ENCODE data around the gene SCP2.

SCP2 gene

GRCh38 chr1:53067886-53068285, 140.8 kb downstream of the SCP2 start:
- no peak for DNase-seq (ENCODE audit: low spot score)

- no peak for DNase-seq (ENCODE audit: low spot score)
Observed at GRCh38 chr1:53068314-53069099, 141.4 kb downstream of the SCP2 start.

- DNase-seq (ENCODE audit: low spot score): no peak
Observed at GRCh38 chr1:53069265-53069662, 142.2 kb downstream of the SCP2 start.

- DNase-seq (ENCODE audit: low spot score): no peak
Observed at GRCh38 chr1:53069663-53070327, 142.7 kb downstream of the SCP2 start.

- no peak for DNase-seq (ENCODE audit: low spot score)
Observed at GRCh38 chr1:53070621-53071020, 143.5 kb downstream of the SCP2 start.

- DNase-seq (ENCODE audit: low spot score): no peak
Observed at GRCh38 chr1:53071167-53071865, 144.2 kb downstream of the SCP2 start.

GRCh38 chr1:53071915-53072314, 144.8 kb downstream of the SCP2 start:
- DNase-seq (ENCODE audit: low spot score): no peak

- DNase-seq (ENCODE audit: low spot score): no peak
Observed at GRCh38 chr1:53073287-53073686, 146.2 kb downstream of the SCP2 start.

- no peak for DNase-seq (ENCODE audit: low spot score)
Observed at GRCh38 chr1:53073868-53074311, 146.8 kb downstream of the SCP2 start.

- DNase-seq (ENCODE audit: low spot score): no peak
Observed at GRCh38 chr1:53074313-53075154, 147.5 kb downstream of the SCP2 start.

- no peak for DNase-seq (ENCODE audit: low spot score)
Observed at GRCh38 chr1:53075206-53075605, 148.1 kb downstream of the SCP2 start.

- no peak for DNase-seq (ENCODE audit: low spot score)
Observed at GRCh38 chr1:53075761-53076163, 148.7 kb downstream of the SCP2 start.

GRCh38 chr1:53076165-53076564, 149.1 kb downstream of the SCP2 start:
- DNase-seq (ENCODE audit: low spot score): no peak

GRCh38 chr1:53076721-53077598, 149.9 kb downstream of the SCP2 start:
- DNase-seq (ENCODE audit: low spot score): no peak

GRCh38 chr1:53077599-53077965, 150.5 kb downstream of the SCP2 start:
- no peak for DNase-seq (ENCODE audit: low spot score)

GRCh38 chr1:53078333-53079101, 151.4 kb downstream of the SCP2 start:
- no peak for DNase-seq (ENCODE audit: low spot score)

GRCh38 chr1:53079251-53079650, 152.2 kb downstream of the SCP2 start:
- DNase-seq (ENCODE audit: low spot score): no peak

GRCh38 chr1:53080041-53080440, 153.0 kb downstream of the SCP2 start:
- DNase-seq (ENCODE audit: low spot score): no peak

GRCh38 chr1:53080769-53081168, 153.7 kb downstream of the SCP2 start:
- DNase-seq (ENCODE audit: low spot score): no peak

- DNase-seq (ENCODE audit: low spot score): no peak
Observed at GRCh38 chr1:53081384-53082066, 154.4 kb downstream of the SCP2 start.
